HG02840 (cell line): Measurements from ENCODE around the gene KRT33B.

Source experiments
- ATAC-seq: cut with Tn5 transposase; IDR thresholded peaks from one replicate; pipeline ENCODE4 v1.9.1; 2021; ENCODE audit warnings: mild to moderate bottlenecking, moderate library complexity, moderate number of reproducible peaks; ENCODE audit not compliant: unreplicated experiment, low FRiP score

KRT33B gene

GRCh38 chr17:41326173-41327145, 43.2 kb downstream of the KRT33B start:
- ATAC-seq = no peak

- no peak for ATAC-seq
These were observed 44.0 kb downstream of the KRT33B start for GRCh38 chr17:41325611-41326010.

GRCh38 chr17:41325126-41325525, 44.5 kb downstream of the KRT33B start:
- no peak for ATAC-seq

GRCh38 chr17:41324180-41325075, 45.2 kb downstream of the KRT33B start:
- no peak for ATAC-seq

- ATAC-seq = no peak
These were observed 46.4 kb downstream of the KRT33B start for GRCh38 chr17:41322903-41323895.

- no peak for ATAC-seq
These were observed 47.3 kb downstream of the KRT33B start for GRCh38 chr17:41322094-41322902.

- no peak for ATAC-seq
These were observed 51.4 kb downstream of the KRT33B start for GRCh38 chr17:41318231-41318630.

GRCh38 chr17:41315814-41316445, 53.7 kb downstream of the KRT33B start:
- ATAC-seq = no peak

- no peak for ATAC-seq
These were observed 54.3 kb downstream of the KRT33B start, which contains the start of gene KRTAP17-1 for GRCh38 chr17:41315204-41315794. Gene KRTAP17-1 (minus strand): TSS chr17:41315710. CDS start chr17:41315650, 60 bp downstream.
